GM12865 (cell line): ENCODE measurements around the gene TSPAN9.
A peak's percentile ranks its signal among the peaks of the same experiment; 100 is the strongest.

Source experiments
- DNase-seq: peaks from one replicate; pipeline ENCODE4 v3.0.0; 2010; ENCODE audit warnings: low read depth
- H3K4me3 ChIP-seq: 2 replicates; pipeline ENCODE4 v1.5.1; 2011; ENCODE audit warnings: mild to moderate bottlenecking, low read depth, low read length, control low read depth
- TF ChIP-seq, protein P1 (sequence below): IDR thresholded peaks from 2 replicates; pipeline ENCODE4 v1.5.1; 2011; ENCODE audit warnings: low read length, control low read depth, low read depth, inconsistent platforms; ENCODE audit not compliant: insufficient read depth; ENCODE audit errors: missing control alignments

The TSPAN9 gene

DNA sequence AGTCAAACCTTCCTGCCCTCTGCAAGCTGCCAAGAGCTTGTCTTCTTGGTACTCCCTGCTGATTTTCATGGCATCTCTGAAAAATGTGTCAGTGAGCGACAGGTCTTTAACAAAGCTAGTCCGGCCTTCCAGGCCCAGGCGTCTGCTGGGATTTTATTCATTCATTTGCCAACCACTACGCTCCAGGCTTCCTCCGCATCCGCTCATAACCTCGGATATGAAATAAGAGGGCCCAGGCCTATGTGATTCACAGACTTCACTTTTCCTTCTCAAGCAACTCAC, 13.8 kb downstream of the TSPAN9 start:
- no peak overlapping the region for H3K4me3 ChIP-seq
- TF ChIP-seq, protein P1, sequence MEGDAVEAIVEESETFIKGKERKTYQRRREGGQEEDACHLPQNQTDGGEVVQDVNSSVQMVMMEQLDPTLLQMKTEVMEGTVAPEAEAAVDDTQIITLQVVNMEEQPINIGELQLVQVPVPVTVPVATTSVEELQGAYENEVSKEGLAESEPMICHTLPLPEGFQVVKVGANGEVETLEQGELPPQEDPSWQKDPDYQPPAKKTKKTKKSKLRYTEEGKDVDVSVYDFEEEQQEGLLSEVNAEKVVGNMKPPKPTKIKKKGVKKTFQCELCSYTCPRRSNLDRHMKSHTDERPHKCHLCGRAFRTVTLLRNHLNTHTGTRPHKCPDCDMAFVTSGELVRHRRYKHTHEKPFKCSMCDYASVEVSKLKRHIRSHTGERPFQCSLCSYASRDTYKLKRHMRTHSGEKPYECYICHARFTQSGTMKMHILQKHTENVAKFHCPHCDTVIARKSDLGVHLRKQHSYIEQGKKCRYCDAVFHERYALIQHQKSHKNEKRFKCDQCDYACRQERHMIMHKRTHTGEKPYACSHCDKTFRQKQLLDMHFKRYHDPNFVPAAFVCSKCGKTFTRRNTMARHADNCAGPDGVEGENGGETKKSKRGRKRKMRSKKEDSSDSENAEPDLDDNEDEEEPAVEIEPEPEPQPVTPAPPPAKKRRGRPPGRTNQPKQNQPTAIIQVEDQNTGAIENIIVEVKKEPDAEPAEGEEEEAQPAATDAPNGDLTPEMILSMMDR: no peak
- DNase-seq: no peak

DNA sequence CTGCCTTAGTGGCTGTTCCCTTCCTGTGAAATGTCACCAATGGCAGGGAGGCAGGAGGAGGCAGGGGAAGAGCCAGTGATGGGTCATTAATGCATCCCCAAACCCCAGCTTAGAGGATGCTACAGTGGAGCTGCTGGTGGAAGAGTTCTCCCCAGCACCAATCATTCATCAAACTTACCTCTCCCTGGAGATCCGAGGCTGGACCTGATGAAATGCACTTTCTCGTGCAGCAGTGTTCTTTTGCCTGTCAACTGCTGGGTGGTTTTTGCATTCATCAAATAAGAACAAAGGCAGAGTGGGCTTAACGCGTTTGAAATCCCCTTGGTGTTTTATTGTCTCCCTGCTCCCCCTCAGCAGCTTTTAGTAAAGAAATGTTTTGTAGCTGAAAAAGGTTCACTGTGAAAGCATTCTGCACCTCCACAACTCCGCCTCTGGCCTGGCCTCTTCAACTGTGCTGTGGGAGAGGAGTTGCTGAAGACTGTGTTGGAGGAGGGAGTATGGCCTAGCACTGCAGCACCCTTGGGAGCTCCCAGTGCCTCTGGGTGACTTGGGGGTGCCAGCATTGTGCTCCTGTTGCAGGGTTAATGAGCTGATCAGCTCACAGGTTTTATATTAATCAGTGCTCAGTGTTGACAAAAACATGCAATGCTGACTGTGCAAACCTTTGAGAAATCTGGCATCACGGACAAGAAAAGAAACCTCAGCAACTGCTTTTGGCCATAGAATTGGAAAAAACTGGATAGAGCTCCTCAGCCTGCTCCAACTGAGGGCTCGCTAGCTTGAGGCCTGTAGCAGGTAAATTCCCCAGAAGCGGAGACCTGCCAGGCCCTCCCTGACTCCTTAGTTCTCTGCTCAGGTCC, 14.4 kb downstream of the TSPAN9 start:
- DNase-seq: no peak
- H3K4me3 ChIP-seq: no peak overlapping the region
- TF ChIP-seq, protein P1: no peak

DNA sequence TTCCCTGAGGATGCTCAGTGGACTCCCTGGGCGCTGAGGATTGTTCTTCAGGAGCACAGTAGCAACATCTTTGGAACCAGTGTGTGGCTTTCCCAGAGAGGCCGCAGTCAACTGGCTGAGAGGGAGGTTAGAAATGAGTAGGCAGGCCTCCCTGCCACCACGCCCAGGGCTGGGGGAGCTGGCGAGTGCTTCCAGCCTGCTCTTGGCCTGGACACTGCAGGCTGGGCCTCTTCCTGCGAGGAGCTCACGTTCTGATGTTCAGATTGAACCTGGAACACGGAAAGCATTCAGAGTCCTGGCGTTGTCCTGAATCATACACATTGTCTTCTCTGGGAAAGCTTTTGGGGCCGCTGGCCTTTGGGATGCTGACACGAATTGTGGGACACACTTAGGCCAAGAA, 15.6 kb downstream of the TSPAN9 start:
- no peak for DNase-seq
- TF ChIP-seq, protein P1: no peak

DNA sequence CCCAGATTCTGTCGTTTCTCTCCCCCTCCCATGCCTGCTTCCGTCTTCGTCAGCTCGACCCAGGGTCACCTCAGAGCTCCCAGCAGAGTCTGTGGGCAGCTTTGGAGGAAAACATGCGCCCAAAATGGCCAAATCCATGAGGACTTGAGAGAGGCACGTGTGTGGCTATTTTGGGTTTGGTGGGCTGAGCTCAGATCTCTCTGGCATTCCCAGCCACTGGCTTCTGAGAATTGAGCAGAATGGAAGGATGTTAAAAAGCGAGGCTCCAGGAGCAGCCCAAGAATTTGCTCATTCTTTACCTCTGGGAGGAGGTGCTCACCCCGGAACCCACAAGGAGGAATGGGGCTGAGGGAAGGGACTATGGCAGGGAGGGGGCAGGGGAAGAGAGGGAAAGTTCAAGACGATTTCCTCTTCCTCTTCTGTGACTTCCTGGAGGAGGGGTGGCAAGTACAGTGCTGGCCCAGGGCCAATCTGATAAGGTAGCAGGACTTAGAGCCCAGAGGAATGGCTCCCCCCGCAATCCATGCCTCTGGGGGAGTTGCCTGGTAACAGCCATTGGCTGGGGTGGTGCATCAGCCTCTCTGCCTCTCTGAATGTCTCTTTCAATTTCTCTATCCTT, 20.1 kb downstream of the TSPAN9 start:
- DNase-seq: peak; percentile 16
- TF ChIP-seq, protein P1: no peak
- H3K4me3 ChIP-seq: no peak overlapping the region

More for the DNA sequence above, 15.6 kb downstream of the TSPAN9 start:
- H3K4me3 ChIP-seq: no peak overlapping the region

DNA sequence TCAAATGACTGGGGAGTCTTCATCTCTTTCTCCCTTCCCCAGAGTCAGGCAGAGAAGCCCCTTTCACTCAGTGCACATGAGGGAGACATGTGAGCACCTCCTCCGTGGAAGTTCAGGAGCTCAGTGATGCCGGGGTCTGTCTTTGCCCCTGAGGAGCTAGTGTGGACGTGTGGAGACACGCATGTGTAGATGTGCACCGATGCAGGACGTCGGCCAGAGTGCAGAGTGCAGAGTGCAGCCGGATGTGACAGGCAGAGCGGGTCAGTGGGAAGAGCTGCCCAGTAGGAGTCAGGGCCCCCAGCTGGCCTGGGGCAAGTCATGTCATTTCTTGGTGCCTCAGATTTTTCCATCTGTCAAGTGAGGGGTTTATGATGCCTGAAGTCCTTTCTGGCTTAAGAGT, 20.7 kb downstream of the TSPAN9 start:
- H3K4me3 ChIP-seq: no peak overlapping the region
- DNase-seq: peak; percentile 27
- TF ChIP-seq, protein P1: no peak

DNA sequence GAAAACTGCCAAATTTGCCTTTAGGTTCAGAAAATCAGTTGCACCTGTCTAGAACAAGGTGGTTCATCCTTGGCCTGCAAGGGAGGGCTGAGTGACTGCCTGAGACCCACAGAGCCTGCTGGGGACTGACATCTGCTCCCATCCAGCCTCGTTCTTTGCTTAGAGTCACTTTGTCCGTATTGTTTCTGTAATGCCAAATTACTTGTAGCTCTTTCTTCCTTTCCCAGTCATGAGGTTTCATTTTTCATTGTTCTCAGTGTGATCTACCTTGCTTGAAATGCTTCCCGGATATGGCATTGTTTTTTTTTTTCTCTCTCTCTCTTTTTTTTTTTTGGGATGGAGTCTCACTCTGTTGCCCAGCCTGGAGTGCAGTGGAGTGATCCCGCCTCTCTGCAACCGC, 21.3 kb downstream of the TSPAN9 start:
- no peak overlapping the region for H3K4me3 ChIP-seq
- DNase-seq: no peak
- TF ChIP-seq, protein P1: no peak

DNA sequence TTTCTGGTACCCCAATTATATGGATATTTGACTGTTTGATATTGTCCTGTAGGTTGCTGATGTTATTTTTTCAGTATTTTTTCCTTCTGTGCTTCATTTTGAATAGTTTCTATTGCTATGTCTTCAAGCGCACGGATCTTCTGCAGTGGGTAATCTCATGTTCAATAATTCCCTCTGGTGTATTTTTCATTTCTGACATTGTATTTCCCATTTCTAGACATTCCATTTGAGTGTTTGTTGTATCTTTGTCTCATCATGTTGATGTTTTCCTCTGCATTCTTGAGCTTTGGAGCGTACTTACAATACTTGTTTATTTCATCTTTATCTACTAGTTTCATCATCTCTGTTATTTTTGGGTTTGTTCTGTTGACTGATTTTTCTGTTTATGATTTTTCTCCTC, 22.0 kb downstream of the TSPAN9 start:
- TF ChIP-seq, protein P1: no peak
- DNase-seq: no peak
- H3K4me3 ChIP-seq: no peak overlapping the region
